GM19324 (cell line): Measurements from ENCODE around the gene ATPAF2.

Experiments
- ATAC-seq: cut with Tn5 transposase; IDR thresholded peaks from one replicate; pipeline ENCODE4 v1.9.1; 2021; ENCODE audit warnings: mild to moderate bottlenecking, moderate library complexity; ENCODE audit not compliant: unreplicated experiment, low FRiP score

The ATPAF2 gene

GRCh38 chr17:18040261-18040858, 1.4 kb upstream of the ATPAF2 start:
- ATAC-seq, result no peak

GRCh38 chr17:18039535-18040260, 730 bp upstream of the ATPAF2 start:
- ATAC-seq, result peak; percentile 44

- no peak for ATAC-seq
Observed at GRCh38 chr17:18038149-18038850, 668 bp downstream of the ATPAF2 start.

GRCh38 chr17:18037486-18037885, 1.5 kb downstream of the ATPAF2 start:
- no peak for ATAC-seq

DNA sequence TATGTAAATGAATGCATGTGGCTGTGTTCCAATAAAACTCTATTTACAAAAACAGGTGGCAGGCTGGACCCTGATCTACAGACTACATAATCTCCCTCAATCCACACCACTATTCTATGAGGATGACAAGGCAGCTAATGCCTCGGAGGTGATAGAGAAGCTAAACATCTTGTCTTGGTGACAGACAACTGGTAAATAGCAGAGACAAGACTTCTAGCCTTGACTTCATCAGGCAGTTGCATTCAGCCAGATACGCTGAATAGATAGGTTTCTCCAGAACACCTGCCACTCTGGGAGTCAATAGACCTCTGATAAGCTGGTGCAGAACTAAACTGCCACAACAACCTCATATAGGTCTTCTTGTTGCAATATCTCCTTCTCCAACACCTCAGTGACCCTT, 3.3 kb downstream of the ATPAF2 start:
- ATAC-seq, result no peak

DNA sequence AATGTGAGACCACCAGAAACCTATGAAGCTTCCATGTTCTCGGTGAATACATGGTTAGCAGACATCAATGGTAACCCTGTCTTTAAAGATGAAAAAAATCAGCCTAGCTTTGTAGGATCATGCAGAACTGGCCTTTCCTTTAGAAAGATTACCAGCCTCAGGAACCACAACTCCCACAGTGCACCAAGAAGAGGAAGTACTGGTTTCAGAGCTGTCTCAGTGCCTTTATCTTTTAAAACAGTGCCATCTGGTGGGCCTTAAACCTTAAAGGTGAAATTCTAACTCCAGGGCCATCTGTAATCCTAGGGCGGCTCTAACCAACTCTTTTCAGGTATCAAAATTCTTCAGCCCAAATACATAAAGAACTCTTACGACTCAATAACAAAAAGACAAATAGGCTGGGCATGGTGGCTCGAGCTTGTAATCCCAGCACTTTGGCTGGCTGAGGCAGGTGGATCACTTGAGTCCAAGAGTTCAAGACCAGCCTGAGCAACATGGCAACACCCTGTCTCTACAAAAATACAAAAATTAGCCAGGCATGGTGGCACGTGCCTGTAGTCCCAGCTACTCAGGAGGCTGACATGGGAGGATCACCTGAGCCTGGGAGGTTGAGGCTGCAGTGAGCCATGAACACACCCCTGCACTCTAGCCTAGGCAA, 5.4 kb downstream of the ATPAF2 start:
- ATAC-seq, result peak; percentile 63

DNA sequence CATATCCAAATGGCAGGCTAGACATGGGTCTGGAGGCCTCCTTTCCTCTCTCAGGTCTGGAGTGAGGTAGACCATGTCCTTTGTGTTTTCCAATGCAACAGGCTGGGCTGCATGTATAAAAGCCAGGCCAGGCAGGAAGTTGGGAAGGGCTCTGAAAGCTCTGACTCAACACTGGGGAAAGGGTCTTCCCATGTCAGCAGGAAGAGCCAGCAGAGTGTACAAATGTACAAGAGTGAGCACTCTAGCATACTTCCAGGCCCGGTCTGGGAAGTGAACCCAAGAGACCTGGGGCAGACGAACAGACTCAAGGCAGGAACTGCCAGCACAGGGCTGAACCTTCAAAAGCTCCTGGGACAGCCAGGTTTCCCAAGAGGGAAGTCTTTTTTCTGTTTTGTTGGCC, 7.0 kb downstream of the ATPAF2 start:
- ATAC-seq, result no peak

DNA sequence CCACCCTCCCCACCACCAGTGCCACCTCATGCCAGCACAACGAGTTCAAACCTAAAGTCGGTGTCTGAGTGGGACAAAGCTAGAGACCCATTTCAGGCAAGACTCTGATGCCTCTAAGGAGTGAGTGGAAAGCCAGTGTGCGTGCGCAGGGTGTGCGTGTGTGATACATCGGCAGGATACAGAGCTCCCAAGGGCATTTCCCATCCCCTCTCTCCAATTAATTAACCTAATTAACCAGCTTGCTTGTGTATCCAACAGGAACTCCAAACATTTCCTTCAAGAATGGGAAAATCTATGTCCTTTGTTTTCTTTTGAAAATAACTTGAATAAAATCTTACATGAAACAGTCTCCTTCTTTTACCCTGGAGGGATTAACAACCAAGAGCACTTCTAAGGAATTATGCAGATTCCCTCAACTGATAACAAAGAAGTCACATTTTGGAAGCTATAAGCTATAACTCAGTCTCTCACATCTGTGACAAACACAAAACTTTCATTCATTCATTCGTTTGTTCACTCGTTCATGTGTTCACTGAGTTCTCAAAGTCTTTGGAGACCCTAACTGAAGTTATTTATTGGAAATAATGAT, 9.9 kb downstream of the ATPAF2 start:
- ATAC-seq, result no peak

GRCh38 chr17:18028114-18028951, 10.6 kb downstream of the ATPAF2 start:
- no peak for ATAC-seq

DNA sequence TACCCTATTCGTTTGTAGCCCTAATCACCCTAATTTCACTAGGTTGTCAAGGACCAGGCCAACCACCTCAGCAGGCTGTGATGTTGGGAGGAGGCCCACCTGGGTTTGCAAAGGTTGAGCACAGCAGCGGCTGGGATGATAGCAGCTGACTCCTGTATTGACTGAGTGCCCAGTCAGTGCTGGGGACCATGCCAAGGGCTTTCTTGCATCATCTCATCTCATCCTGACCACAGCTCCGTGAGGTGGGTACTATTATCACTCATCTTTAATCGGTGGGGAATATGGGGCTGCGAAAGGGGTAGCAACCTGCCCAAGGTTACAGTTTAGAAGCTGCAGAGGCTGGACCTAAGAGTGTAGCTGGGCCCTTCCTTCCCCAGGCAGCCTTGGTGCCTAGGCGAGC, 11.7 kb downstream of the ATPAF2 start:
- no peak for ATAC-seq

GRCh38 chr17:18025945-18026776, 12.8 kb downstream of the ATPAF2 start:
- no peak for ATAC-seq

DNA sequence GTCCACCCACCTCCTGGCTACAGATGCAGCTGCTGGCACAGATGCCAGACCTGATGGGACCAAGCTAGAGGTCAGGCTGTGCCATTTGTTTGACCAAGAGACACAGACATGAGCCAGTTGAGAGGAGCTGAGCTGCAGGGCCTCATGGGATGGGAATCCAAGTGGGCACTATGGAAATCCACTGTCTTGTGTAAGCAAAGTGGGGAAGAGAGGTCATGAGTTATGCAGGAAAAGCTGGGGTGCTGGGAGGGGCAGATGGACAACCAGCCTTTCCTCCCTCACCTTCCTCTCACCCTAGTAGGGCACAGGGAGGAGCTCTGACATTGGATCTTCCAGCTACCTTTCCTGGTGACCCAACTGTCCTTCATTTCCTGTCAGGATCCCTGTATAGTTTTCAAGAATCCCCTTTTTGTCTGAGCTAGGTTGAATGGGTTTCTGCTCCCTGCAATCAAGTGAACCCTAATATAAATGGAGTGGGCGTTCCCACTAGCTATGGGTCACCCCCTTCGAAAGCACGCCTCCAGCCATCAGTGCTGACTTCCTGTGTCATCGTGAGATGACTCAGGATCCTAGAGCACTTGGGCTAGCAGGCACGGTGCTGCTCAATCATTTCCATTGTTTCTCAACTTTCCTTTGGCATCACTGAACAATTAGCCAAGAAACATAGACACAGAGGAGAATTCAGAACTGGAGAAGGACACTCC, 13.6 kb downstream of the ATPAF2 start:
- no peak for ATAC-seq

- ATAC-seq, result no peak
Observed at GRCh38 chr17:18021372-18021771, 17.6 kb downstream of the ATPAF2 start.

DNA sequence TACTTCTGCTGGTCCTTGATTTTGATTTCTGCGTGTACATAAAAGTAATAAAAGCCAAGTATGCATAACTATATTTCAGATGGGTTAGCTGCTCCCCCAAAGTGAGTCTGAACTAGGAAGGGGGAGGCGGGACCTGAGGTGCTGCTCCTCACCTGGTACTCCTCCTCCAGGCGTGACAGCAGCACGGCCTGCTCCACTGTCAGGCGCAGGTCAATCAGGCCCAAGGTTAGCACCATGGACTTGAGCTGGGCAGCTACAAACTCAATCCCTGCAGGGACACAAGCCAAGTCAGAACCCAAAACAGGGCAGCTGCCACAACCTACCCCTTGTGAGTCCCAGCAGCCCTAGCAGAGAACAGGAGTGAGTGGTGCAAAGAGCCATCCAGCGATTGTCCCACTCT, 18.0 kb downstream of the ATPAF2 start:
- no peak for ATAC-seq

DNA sequence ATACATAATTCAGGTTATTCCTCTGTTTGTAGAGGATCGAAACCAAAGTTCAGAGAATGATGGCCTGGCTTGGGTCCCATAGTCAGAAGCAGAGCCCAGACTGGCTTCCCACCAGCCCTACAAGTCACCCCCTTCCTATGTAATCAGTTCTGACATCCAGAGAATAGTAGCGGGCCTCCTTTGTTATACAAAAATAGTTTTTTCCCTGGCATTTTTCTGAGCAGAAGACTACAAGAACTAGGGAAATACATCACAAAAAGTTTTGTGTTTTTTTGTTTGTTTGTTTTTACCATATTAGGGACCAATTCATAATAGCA, 19.2 kb downstream of the ATPAF2 start:
- no peak for ATAC-seq

DNA sequence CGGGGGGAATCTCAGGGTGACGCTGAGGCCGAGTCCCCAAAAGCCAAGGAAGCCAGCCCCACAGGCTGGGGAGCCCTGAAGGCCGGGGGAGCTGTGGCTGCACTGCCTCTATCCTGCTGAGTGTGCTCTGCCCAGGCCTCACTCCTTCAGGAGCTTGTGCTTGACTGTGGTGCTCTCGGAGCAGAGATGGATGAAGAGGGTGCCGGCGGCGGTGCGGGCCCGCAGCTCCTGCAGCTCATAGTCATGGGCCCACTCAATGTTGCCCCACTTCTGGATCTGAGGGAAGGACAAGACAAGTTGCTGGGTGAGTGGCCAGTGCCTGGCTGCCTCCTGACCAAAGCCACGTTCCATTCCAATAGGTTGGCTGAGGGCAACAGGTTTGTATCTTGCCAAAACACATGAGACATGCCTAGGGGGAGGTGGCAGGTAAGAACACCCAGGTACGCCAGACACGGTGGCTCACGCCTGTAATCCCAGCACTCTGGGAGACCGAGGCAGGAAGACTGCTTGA, 20.5 kb downstream of the ATPAF2 start:
- ATAC-seq, result no peak

DNA sequence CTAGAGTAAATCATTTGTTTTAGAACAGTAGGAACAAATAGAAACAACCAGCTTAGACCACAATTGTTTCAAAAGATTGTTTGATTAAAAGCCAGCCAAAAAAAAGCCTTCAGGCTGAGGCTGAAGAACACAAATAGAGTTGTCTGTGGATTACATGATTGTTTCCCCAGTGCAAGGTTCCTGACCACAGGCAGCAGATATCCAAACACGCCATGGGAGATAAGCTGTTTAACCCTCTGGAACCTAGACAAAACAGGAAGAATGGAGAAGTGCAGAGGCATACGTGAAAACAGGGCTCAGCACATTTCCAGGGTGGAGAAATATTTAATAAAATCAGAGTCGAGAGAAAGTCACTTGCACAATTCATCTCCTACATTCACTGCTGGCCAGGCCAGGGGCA, 21.0 kb downstream of the ATPAF2 start:
- ATAC-seq, result no peak

- ATAC-seq, result no peak
Observed at GRCh38 chr17:18016426-18016825, 22.5 kb downstream of the ATPAF2 start.

GRCh38 chr17:18015593-18015992, 23.4 kb downstream of the ATPAF2 start:
- ATAC-seq, result no peak
